Measurements from ENCODE around the gene GLRA3.
A peak's percentile ranks its signal among the peaks of the same experiment; 100 is the strongest.

Gene GLRA3

GRCh38 chr4:174611792-174612191 is 217.3 kb downstream of the GLRA3 start:
- no peak overlapping the region for H3K27ac ChIP-seq
- no peak for DNase-seq (ENCODE audit: low read depth, low spot score)

DNA sequence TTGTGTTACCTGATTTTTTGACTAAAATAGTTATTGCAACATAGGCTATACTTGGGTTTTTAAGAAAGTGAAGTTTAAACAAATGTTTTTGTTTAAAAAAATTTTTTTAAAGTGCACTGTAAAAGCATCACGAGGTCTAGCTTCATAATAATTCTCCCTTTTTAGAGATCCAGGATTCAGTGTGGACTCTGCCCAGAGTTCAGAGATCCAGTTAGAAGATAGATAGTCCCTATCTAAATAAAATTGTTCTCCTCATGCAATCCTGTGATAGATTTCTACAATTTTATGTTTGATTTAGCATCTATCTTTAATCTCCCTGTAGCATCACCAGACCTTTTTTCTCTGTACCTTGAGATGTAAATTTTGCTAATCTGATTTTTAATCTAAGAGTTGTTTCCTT is 221.3 kb downstream of the GLRA3 start:
- DNase-seq (ENCODE audit: low read depth, low spot score): no peak
- H3K27ac ChIP-seq: no peak overlapping the region

DNA sequence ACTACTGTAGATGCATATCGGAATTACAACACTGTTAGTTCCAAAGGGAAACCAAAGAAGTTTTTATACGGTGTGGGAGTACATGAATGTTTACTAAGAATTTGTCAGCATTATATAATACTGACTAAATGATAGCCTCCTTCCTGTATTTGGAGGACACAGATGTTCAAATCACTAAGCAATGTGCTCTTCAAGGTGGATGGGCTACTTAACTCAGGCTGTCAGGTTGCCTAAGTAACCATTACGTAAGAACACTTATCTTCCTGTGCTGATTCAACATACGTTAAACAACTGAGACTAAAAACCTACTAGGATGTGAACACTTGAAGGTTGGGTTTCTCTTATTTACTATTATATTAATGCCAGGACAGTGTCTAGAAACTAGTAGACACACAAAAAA is 224.8 kb downstream of the GLRA3 start:
- peak; percentile 96 for DNase-seq (ENCODE audit: low read depth, low spot score)
- H3K27ac ChIP-seq: peak overlapping the region; percentile 57

- no peak for DNase-seq (ENCODE audit: low read depth, low spot score)
- peak overlapping the region; percentile 34 for H3K27ac ChIP-seq
These were observed 228.7 kb downstream of the GLRA3 start for GRCh38 chr4:174600391-174600790.

DNA sequence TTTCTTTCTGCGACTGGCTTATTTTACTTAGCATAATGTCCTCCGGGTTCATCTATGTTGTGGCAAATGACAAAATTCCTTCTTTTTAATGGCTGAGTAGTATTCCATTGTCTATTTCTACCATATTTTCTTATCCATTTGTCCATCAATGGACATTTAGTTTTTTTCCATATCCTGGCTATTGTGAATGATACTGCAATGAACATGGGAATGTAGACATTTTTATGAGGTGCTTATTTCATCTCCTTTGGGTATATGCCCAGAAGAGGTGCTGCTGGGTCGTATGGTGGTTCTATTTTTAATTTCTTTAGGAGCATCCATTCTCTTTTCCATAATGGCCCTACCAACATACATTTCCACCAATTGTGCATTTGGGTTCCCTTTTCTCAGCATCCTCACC is 230.2 kb downstream of the GLRA3 start:
- DNase-seq (ENCODE audit: low read depth, low spot score): no peak
- H3K27ac ChIP-seq: no peak overlapping the region

DNA sequence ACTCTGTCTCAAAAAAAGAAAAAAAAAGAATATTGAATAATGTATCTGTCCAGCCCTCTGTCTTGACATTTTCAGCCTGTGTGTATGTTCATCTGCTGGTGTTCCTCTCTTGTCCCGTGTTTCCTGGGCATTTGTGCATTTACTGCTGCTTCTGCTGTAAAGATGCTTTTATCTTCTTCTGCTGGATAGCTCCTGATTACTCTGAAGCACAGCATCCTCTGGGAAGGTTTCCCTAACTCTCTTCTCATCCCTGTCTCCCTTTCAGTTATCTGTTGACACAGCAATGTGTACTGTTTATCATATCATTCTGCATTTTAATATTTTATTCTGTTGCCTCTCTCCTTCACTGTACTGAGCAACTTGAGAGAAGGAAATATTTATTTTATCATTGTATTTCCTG is 232.5 kb downstream of the GLRA3 start:
- H3K27ac ChIP-seq: no peak overlapping the region

GRCh38 chr4:174595141-174595929 is 233.7 kb downstream of the GLRA3 start:
- H3K27ac ChIP-seq: peak overlapping the region; percentile 19
- no peak for DNase-seq (ENCODE audit: low read depth, low spot score)

More for the DNA sequence above, 232.5 kb downstream of the GLRA3 start:
- DNase-seq (ENCODE audit: low read depth, low spot score): no peak

GRCh38 chr4:174593701-174594100 is 235.3 kb downstream of the GLRA3 start:
- H3K27ac ChIP-seq: no peak overlapping the region
- DNase-seq (ENCODE audit: low read depth, low spot score): no peak

DNA sequence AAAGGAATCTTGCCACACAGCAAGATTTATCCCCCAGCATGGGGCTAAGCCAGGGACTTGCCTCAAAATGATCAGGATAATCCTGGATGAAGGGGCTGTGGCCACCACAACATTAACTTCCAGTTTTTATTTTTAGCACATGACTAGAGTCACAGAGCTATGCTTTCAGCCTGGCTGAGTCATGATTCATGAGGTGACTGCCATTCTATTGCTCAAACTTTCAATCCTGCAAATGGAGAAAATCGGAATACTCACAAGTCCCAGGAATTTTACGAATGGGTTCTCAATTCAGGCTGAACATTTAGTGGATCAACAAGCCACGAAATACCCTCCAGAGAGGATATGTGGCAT is 236.1 kb downstream of the GLRA3 start:
- no peak for DNase-seq (ENCODE audit: low read depth, low spot score)
- H3K27ac ChIP-seq: peak overlapping the region; percentile 27

DNA sequence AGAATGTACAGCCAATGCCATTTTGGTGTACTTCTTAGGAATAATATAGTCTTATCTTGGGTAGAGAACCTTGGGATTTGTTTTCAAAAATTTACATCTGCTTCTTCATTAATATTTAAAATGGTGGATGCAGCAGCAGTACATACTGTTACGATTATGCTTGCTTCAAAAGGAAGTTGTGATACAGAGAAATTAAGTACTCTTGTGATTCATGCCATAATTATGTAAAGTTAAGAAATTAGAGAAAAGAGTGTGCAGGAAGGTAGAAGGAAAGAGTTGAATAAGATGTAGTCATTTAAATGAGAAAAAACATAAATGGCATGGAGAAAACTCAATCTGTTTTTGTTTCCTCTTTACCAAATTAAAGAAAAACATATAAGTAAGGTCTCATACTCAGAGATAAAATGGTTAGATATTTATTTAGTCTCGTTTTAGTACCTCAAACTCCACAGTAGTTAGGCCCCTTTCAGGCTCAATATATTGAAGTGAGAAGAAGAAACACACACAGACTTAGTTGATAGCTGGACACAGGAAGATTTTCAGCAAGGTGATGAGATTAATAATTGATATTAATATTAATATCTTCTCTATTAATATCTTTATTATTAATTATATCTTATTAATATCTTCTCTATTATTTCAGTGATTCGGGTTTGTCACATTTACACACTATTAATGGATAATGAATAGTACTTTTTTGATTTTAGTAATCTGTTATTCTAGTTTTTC is 236.6 kb downstream of the GLRA3 start:
- no peak for DNase-seq (ENCODE audit: low read depth, low spot score)
- H3K27ac ChIP-seq: peak overlapping the region; percentile 27

DNA sequence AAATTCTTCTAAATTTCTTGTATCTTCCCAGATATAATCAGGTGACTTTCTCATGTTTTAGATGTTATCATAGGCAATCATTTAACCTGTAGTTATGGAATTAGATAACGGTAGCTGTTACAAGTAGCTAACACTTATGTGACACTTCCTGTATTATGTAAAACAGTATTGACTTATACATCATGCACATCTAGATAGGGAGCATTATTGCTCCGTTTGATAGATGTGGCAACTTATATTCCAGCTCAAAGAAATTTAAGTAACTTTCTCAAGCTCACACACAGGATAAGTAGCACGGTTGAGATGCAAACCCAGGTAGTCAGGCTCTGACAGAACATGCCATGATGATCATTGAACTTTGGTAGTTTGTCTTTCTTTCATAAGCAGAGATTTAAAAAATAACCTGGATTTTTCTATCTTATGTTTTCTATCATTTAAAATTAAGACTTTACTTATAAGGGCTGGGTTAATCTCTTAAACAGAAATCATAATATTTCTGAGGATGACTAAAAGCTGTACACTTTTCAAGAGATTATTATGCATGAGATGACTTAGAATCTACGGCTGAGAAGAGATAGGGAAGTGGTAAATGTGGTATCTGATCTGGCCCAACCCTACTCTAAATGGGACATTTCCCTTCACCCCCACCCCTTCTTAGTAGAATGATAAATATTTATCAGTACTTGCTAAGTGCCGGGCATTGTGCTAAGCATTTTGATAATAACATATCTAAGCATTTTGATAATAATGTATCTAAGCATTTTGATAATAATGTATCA is 237.6 kb downstream of the GLRA3 start:
- DNase-seq (ENCODE audit: low read depth, low spot score): no peak
- no peak overlapping the region for H3K27ac ChIP-seq

DNA sequence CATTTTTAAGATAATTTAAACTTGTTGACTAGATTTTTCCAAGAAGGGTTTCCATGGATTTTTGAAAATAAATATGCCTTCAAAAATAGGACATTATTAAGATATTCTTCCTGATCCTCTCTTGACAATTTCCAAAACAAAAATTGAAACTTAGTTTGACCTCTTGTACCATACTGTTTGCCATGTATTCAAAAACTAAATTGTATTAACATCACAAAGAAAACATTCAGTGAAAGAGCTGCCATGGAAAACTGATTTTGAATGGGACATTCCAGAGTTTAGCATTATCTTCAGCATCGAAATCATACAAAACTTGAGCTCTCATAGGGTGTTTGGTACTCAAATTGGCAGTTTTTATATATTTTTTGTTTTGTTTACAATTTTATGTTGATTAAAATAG is 238.7 kb downstream of the GLRA3 start:
- no peak for DNase-seq (ENCODE audit: low read depth, low spot score)
- H3K27ac ChIP-seq: no peak overlapping the region

All from epithelial cell of prostate (primary cell).